Measurements from ENCODE around the gene TNFSF13B. TPM values are rescaled to one million over a fixed set of nuclear protein-coding genes. Genes with fewer than 3 reads are reported as not detected.

TNFSF13B gene
- polyA plus RNA-seq, 1 of the 3 experiments (the other 2 are of a cell fraction): 0.03 TPM

- CTCF ChIA-PET: no interaction called here
These were observed 87.7 kb downstream of the TNFSF13B start for GRCh38 chr13:108357228-108357627.

More at GRCh38 chr13:108357228-108357627, 87.7 kb downstream of the TNFSF13B start:
- H3K79me2 ChIP-seq (ENCODE audit: insufficient read depth): no peaks in the 10 kb centered on the region
- H4K20me1 ChIP-seq (ENCODE audit: insufficient read depth): no peaks in the 10 kb centered on the region
- no peaks in the 10 kb centered on the region for H3K36me3 ChIP-seq (replicated peaks in 1 of 2; ENCODE audit: control insufficient read depth in 1 of 2, insufficient read depth in 2 of 2, low read length in 1 of 2)
- H3K4me3 ChIP-seq (ENCODE audit: low read depth in 2 of 2, low read length in 1 of 2): no peak overlapping the region
- H3K9me3 ChIP-seq: no peaks in the 10 kb centered on the region
- POLR2A ChIA-PET: no interaction called here
- DNase-seq: no peak
- no peak overlapping the region for H3K4me2 ChIP-seq
- H3F3A ChIP-seq (replicated peaks; ENCODE audit: insufficient read depth): no peaks in the 10 kb centered on the region
- H3K27me3 ChIP-seq (ENCODE audit: insufficient read depth): no peaks in the 10 kb centered on the region
- no peak for TF ChIP-seq MEF2A (IDR thresholded peaks at IDR 0.05; ENCODE audit: borderline replicate concordance, low read depth)
- TF ChIP-seq YY1 (IDR thresholded peaks at IDR 0.05; ENCODE audit: low read depth): no peak
- TF ChIP-seq EP300 (IDR thresholded peaks at IDR 0.05; ENCODE audit: borderline replicate concordance in 1 of 2, low read depth in 1 of 2, low read length in 1 of 2): no peak
- TF ChIP-seq ELF1 (IDR thresholded peaks at IDR 0.05): no peak
- TF ChIP-seq, protein P1, sequence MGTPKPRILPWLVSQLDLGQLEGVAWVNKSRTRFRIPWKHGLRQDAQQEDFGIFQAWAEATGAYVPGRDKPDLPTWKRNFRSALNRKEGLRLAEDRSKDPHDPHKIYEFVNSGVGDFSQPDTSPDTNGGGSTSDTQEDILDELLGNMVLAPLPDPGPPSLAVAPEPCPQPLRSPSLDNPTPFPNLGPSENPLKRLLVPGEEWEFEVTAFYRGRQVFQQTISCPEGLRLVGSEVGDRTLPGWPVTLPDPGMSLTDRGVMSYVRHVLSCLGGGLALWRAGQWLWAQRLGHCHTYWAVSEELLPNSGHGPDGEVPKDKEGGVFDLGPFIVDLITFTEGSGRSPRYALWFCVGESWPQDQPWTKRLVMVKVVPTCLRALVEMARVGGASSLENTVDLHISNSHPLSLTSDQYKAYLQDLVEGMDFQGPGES (IDR thresholded peaks at IDR 0.05; ENCODE audit: low read depth, low read length): no peak
- TF ChIP-seq POLR2AphosphoS5 (IDR thresholded peaks at IDR 0.05; ENCODE audit: low read depth, low read length): no peak
- TF ChIP-seq, protein P2, sequence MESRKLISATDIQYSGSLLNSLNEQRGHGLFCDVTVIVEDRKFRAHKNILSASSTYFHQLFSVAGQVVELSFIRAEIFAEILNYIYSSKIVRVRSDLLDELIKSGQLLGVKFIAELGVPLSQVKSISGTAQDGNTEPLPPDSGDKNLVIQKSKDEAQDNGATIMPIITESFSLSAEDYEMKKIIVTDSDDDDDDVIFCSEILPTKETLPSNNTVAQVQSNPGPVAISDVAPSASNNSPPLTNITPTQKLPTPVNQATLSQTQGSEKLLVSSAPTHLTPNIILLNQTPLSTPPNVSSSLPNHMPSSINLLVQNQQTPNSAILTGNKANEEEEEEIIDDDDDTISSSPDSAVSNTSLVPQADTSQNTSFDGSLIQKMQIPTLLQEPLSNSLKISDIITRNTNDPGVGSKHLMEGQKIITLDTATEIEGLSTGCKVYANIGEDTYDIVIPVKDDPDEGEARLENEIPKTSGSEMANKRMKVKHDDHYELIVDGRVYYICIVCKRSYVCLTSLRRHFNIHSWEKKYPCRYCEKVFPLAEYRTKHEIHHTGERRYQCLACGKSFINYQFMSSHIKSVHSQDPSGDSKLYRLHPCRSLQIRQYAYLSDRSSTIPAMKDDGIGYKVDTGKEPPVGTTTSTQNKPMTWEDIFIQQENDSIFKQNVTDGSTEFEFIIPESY (IDR thresholded peaks at IDR 0.05; ENCODE audit: borderline replicate concordance, low read depth): no peak
- TF ChIP-seq FOSL2 (IDR thresholded peaks at IDR 0.05; ENCODE audit: borderline replicate concordance, low read depth): no peak
- no peak for TF ChIP-seq RXRA (IDR thresholded peaks at IDR 0.05; ENCODE audit: borderline replicate concordance, low read depth)
- no peak for TF ChIP-seq MAX (IDR thresholded peaks at IDR 0.05; ENCODE audit: low read depth)
- no peak for TF ChIP-seq USF1 (IDR thresholded peaks at IDR 0.05; ENCODE audit: borderline replicate concordance, low read depth)
- no peak for TF ChIP-seq FOXM1 (IDR thresholded peaks at IDR 0.05; ENCODE audit: low read depth)
- TF ChIP-seq JUND (IDR thresholded peaks at IDR 0.05): no peak
- no peak for TF ChIP-seq REST (IDR thresholded peaks at IDR 0.05; ENCODE audit: low read depth, low read length)
- no peak for TF ChIP-seq CHD2 (IDR thresholded peaks at IDR 0.05; ENCODE audit: low read length, partially characterized antibody)
- no peak for TF ChIP-seq TAF1 (IDR thresholded peaks at IDR 0.05; ENCODE audit: borderline replicate concordance, low read depth, low read length)
- no peak for TF ChIP-seq TEAD4 (IDR thresholded peaks at IDR 0.05; ENCODE audit: borderline replicate concordance, insufficient read depth)
- no peak for TF ChIP-seq RCOR1 (IDR thresholded peaks at IDR 0.05; ENCODE audit: low read length)
- TF ChIP-seq USF2 (IDR thresholded peaks at IDR 0.05; ENCODE audit: borderline replicate concordance, low read depth, low read length): no peak
- no peak for TF ChIP-seq GATA2 (CRISPR knock-in tag; IDR thresholded peaks at IDR 0.05)
- H3K27ac ChIP-seq (ENCODE audit: low read depth in 2 of 2, low read length in 1 of 2): no peak overlapping the region
- no peaks in the 10 kb centered on the region for H3K9me2 ChIP-seq
- H2AFZ ChIP-seq (ENCODE audit: low read depth): no peak overlapping the region
- H3K9ac ChIP-seq: no peak overlapping the region
- WGBS (ENCODE audit: low lambda C conversion rate): 37% methylated on average over 3 of the region's 3 CpGs
- no peaks in the 10 kb centered on the region for H3K4me1 ChIP-seq (ENCODE audit: control insufficient read depth in 1 of 2, insufficient read depth in 2 of 2, low read depth in 1 of 2, low read length in 1 of 2)
